Erythroblast (primary cell): ENCODE measurements around the gene SOX14.

Experiments used
- GATA1 ChIP-seq: IDR thresholded peaks from 2 replicates; pipeline ENCODE4 v1.6.1; 2011; ENCODE audit warnings: low read depth, mild to moderate bottlenecking, control low read depth, low read length, moderate library complexity
- POLR2A ChIP-seq: IDR thresholded peaks from 2 replicates; pipeline ENCODE4 v1.6.1; 2011; ENCODE audit warnings: mild to moderate bottlenecking, low read length

DNA sequence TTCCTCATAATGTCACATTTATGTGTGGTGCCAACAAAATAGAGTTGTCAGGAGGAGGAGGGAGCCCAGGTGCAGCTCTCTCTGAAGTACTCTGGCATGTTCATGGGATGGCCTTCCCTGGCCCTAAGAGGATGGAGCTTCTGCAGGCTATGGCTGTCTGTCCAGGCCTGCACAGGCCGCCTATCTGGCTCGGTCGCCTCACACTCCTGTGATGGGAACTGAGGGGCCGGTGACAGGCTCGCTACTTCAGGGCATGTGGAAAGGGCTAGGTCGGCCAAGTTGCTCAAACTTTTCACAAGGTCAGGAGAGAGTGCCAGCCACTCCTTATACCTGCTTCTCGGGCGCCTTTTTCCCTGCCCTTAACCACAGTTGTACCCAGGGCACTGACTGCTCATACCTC is 51.1 kb downstream of the SOX14 start:
- TF ChIP-seq POLR2A = no peak
- no peak for TF ChIP-seq GATA1
